Stimulated activated CD8-positive, alpha-beta memory T cell treated with anti-CD3 and anti-CD28 coated beads, Interleukin-15, amount 100 ng/mL, for 4 hours (primary cell): ENCODE data around the gene APOL1.
"Not testable (repeated sequence)": the region's sequence is repeated elsewhere in the genome, so short reads cannot be mapped to it uniquely, and the experiment has no call there.

Experiments
- DNase-seq, 2 donors: peaks; one replicate each; pipeline ENCODE4 v3.0.0-alpha.2; 2020; ENCODE audit warnings: low read depth in 2 of 2

The APOL1 gene

DNA sequence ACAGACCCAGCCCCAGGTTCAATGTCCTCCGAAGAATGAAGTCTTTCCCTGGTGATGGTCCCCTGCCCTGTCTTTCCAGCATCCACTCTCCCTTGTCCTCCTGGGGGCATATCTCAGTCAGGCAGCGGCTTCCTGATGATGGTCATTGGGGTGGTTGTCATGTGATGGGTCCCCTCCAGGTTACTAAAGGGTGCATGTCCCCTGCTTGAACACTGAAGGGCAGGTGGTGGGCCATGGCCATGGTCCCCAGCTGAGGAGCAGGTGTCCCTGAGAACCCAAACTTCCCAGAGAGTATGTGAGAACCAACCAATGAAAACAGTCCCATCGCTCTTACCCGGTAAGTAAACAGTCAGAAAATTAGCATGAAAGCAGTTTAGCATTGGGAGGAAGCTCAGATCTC, 14.1 kb downstream of the APOL1 start:
- DNase-seq: no peak

DNA sequence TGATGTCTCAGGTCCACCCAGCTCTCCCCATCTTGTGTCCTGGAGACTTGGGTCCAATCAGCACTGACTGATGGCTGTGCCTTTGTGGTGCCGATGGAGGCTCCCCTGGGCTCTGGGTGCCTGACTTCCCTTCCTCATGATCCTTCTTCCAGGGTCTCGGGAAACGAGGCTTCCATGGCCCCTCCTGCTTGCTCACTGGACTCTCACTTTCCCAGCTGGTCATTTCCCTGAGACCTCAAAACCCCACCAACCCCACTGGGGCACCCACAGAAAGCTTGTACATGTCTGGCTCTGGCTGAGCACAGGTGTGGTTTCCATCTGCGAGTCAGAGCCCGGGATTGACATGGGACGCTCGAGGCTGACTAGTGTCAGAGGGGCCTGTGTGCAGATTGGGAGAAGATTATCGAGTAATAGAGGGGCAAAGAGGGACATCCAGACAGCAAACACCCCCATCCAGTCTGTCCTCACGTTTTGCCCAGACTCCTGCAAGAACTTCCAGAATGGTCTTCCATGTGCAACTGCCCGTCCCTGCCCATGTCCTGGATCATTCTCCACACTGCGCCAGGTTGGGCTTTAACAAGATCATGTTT, 15.1 kb downstream of the APOL1 start:
- no peak for DNase-seq

GRCh38 chr22:36271231-36271630, 18.3 kb downstream of the APOL1 start:
- DNase-seq: not testable (repeated sequence)

DNA sequence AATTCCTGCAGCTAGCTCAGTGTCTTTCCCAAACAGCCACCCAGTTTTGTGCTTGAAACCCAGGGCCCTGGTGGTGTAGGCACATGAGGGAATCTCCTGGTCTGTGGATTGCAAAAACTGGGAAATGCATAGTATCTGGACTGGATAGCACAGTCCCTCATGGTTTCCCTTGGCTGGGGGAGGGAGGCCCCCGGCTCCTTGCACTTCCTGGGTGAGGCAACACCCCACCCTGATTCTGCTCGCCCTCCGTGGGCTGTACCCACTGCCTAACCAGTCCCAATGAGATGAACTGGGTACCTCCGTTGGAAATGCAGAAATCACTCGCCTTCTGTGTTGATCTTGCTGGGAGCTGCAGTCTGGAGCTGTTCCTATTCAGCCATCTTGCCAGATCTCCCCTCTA, 19.0 kb downstream of the APOL1 start:
- DNase-seq: not testable (repeated sequence)

GRCh38 chr22:36274531-36274930, 21.6 kb downstream of the APOL1 start:
- DNase-seq: no peak

GRCh38 chr22:36277482-36278291, 24.8 kb downstream of the APOL1 start:
- DNase-seq: peak; percentile 34 to 45

GRCh38 chr22:36279219-36279666, 26.3 kb downstream of the APOL1 start:
- DNase-seq: no peak

DNA sequence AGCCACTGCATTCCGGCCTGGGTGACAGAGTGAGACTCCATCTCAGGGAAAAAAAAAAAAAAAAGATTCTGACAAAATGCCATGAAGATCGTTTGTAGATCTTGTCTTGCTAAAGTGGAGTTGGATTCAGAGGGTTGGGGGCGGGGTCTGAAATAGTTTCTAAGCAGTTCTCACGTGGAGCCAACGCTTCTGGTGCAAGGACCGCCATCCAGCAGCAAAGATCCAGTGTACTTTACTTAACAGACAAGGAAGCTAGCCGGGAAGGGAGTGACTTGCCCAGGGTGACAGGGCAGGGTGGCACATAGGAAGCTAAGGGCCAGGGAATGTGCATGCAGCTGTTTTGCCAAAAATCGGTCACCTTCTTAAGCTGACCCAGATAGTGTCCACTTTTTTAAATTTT, 27.4 kb downstream of the APOL1 start:
- no peak for DNase-seq

DNA sequence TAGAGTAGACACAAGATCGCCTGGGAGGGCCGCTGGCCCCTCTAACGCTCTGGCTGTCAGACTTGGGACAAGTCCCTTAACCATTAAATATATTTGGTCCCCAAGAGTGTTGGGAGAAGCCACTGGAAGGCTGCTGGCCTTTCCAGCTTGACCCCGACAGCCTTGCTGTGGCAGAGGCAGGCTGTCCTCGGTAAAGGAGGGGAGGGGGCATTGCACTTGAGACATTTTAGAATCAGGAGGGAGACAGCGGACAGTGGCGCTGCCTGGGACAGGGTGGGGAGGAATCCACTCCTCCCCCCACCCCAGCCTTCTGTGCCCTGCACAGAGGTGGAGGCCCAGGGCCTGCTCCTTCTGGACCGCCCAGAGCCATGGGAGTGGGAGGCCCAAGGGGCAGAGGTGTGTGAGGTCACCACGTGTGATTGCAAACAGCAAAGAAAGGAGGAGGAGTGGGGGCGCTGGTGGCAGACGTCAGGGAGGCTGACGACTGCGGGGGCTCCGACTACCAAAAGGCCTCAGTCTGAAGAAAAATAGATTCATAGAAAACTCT, 28.9 kb downstream of the APOL1 start:
- no peak for DNase-seq

DNA sequence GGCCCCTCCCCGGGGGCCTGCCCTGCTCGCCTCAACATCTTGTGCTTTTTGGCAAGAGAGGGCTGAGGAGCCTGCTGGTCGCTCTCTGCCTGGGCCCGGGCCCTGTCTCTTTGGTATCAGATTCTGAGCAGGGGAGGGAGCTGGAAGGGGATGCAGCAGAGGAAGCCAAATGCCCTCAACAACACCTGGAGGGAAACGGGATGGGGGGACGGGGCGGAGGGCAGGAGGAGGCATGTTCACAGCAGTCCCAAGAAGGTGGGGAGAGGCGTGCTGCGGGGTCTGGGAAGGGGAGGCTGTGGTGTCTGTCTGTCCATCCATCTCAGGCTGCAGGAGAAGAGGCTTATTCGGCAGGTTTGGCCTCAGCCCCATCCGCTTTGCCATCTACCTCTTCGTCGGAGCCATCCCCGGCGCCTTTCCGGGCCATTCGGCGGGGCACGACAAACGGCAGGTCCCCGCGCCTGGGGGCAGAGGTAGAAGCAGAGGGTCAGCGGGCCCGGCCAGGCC, 29.4 kb downstream of the APOL1 start:
- DNase-seq: no peak

- DNase-seq: no peak
Measured at GRCh38 chr22:36284171-36284571, 31.2 kb downstream of the APOL1 start.

- DNase-seq: no peak
Measured at GRCh38 chr22:36285017-36285416, 32.1 kb downstream of the APOL1 start.

GRCh38 chr22:36285545-36285944, 32.6 kb downstream of the APOL1 start:
- DNase-seq: no peak

GRCh38 chr22:36286096-36286957, 33.4 kb downstream of the APOL1 start:
- DNase-seq: peak in 1 of 2 donors; percentile 29

- DNase-seq: no peak
Measured at GRCh38 chr22:36287881-36288515, 35.1 kb downstream of the APOL1 start.

- no peak for DNase-seq
Measured at GRCh38 chr22:36288571-36289405, 35.9 kb downstream of the APOL1 start.

GRCh38 chr22:36289406-36289870, 36.5 kb downstream of the APOL1 start:
- DNase-seq: no peak

DNA sequence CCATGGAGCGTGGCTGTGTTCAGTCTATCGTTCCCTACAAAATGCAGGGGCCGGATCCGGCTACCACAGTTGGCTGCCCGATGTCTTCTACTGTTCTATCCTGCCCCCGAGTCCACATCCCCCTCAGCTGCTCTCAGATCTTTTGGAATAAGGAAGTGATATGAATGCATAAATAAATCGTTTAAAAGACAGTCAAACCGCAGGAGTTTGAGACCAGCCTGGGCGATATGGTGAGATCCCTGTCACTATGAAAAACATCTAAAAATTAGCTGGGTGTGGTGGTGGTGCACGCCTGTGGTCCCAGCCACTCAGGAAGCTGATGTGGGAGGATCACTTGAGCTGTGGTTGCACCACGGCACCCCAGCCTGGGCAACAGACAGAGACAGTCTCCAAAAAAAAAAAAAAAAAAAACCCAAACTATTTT, 37.0 kb downstream of the APOL1 start:
- not testable (repeated sequence) for DNase-seq

DNA sequence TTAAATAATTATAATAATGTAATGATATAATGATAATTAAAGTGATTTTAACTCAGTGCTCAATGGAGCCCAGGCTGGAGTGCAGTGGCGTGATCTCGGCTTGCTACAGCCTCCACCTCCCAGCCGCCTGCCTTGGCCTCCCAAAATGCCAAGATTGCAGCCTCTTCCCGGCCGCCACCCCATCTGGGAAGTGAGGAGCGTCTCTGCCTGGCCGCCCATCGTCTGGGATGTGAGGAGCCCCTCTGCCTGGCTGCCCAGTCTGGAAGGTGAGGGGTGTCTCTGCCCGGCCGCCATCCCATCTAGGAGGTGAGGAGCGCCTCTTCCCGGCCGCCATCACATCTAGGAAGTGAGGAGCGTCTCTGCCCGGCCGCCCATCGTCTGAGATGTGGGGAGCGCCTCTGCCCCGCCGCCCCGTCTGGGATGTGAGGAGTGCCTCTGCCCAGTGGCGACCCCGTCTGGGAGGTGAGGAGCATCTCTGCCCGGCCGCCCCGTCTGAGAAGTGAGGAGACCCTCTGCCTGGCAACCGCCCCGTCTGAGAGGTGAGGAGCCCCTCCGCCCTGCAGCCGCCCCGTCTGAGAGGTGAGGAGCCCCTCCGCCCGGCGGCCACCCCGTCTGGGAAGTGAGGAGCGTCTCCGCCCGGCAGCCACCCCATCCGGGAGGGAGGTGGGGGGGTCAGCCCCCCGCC, 37.6 kb downstream of the APOL1 start:
- DNase-seq: not testable (repeated sequence)
